GM12801 (cell line): ENCODE measurements around the gene PRKG1.

ENCODE experiments used
- TF ChIP-seq, protein P1 (sequence below): IDR thresholded peaks from one replicate; pipeline ENCODE4 v1.5.1; 2011; ENCODE audit warnings: control low read depth; ENCODE audit not compliant: insufficient read length; ENCODE audit errors: extremely low read depth

PRKG1 gene

DNA sequence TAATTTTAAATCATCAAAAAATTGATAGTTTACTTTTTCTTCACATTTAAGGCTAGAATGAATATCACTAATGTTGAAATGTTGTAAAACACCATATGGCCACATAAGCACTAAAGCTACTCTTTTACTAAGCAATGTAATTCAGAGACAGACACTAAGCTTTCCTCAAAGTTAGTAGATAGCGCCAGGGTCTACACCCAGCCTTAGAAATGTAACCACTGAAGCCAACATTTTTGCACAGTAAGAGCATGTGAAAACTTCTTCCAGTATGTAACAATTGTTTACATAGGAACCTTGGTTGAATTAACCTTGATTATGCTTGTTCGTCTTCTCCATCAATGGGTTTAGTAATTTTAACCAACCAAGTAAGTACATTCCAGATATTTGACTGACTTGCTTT is 28.4 kb upstream of the PRKG1 start:
- TF ChIP-seq, protein P1, sequence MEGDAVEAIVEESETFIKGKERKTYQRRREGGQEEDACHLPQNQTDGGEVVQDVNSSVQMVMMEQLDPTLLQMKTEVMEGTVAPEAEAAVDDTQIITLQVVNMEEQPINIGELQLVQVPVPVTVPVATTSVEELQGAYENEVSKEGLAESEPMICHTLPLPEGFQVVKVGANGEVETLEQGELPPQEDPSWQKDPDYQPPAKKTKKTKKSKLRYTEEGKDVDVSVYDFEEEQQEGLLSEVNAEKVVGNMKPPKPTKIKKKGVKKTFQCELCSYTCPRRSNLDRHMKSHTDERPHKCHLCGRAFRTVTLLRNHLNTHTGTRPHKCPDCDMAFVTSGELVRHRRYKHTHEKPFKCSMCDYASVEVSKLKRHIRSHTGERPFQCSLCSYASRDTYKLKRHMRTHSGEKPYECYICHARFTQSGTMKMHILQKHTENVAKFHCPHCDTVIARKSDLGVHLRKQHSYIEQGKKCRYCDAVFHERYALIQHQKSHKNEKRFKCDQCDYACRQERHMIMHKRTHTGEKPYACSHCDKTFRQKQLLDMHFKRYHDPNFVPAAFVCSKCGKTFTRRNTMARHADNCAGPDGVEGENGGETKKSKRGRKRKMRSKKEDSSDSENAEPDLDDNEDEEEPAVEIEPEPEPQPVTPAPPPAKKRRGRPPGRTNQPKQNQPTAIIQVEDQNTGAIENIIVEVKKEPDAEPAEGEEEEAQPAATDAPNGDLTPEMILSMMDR, result no peak

DNA sequence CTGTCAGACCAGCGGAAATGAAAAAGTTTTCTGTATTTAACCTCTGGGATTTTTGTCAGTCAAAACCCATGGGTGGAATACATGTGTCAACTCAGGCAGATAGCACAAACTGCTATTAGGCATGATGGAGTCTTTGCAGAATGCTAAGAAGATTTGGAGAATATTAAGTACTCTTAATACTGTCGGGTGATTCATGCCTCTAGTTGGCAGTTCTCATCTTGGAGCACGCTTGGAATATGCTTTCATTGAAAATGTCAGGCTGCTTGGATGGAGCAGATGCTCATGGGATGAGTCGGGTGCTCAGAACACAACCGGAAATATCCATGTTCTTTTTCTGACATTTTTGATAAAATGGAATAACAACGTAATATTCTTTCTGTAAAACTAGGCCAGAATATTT is 27.6 kb upstream of the PRKG1 start:
- TF ChIP-seq, protein P1, result no peak

DNA sequence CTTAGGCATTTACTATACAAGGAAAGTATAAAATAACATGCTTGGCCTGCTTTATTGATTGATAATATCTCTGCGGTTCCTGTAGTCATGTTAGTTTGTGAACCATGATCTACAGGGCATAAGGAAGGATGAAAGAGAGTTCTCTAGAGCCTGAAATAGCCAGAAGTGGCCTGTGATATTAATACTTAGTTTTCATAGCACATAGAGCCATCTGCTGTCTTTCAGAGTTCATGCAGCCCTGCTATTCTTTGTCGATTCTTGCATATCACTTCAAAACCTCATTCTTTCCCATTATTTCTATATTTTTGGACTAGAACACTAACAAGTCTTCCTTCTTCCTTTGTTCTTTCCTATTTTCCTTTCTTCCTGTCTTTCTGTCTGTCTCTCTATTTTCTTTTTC is 26.4 kb upstream of the PRKG1 start:
- TF ChIP-seq, protein P1, result no peak

DNA sequence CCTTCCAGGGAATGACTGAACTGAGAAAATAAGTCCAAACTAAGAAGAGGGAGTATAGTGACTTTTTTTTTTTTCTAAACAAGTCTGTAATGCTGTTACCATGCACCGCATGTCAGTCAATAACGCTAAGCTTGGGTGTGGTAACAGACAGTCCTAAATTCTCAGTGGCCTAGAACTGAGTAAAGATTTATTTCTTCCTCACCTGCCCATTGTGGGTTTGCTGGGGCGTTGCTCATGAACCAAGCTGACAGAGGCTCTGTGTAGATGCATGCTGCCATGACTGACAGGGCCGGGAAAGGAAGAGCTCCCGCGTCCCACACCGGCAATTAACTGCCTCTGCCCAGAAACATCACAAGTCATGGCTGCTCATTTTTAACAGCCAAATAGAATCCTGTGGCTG is 25.5 kb upstream of the PRKG1 start:
- TF ChIP-seq, protein P1, result no peak

DNA sequence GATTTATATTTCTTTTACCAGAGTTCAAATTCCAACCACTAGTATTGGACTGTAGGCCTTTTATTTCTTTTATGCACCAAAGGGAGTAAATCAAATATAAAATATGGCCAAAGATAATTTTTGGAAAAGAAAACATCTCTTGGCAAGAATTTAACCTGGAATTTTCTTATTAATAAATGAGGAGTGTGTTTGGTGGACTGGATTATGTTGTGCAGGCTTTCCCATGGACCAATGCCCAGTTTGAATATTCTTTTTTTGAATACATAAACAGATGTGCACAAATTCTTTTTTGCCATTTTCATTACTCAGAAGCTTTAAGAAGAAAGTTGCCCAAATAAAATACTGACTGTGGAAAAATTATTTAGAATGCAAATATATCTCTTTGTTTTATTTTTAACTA is 22.1 kb upstream of the PRKG1 start:
- TF ChIP-seq, protein P1, result no peak

DNA sequence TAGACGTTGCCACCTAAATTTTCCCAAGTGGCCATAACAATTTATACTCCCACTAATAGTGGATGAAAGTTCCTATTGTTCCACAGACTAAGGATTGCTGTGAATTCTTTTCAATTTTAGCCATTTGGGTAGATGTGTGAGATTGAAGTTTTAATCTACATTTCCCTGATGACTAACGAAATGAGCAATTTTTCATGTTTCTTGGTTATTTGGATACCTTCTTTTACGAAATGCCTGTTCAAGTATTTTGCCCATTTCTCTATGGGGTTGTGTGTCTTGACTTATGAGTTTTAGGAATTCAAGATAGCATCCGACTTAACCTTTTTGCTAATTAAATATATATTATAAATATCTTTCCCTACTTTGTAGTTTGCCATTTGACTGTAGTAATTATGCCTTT is 16.4 kb upstream of the PRKG1 start:
- TF ChIP-seq, protein P1, result no peak

DNA sequence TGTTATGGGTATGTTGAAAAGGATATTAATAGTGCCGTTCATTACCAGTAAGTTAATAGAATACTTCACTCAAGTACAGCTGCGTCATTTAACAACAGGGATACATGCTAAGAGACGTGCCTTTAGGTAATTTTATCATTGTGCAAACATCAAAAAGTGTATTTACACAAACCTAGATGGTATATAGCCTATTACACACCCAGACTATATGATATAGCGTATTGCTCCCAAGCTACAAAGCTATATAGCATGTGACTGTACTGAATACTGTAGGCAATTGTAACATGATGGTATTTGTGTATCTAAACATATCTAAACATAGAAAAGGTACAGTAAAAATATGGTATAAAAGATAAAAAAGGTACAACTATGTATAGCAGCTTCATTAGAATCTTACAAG is 11.1 kb upstream of the PRKG1 start:
- TF ChIP-seq, protein P1, result no peak
